NCI-H2196 treated with DMSO at 0.1 percent for 48 hours (cell line): Measurements from ENCODE around the gene CYLD.
A peak's percentile ranks its signal among the peaks of the same experiment; 100 is the strongest.

Source experiments
- DNase-seq: peaks from one replicate; lab custom pipeline; 2025; ENCODE audit not compliant: unreplicated experiment; lab: John Stamatoyannopoulos, UW

The CYLD gene

GRCh38 chr16:50741781-50742575, at the start of gene CYLD:
CYLD (plus strand) TSS chr16:50742086; CDS start chr16:50749699, 7,613 bp downstream.
- peak; percentile 90 for DNase-seq

GRCh38 chr16:50692644-50692998, 49.3 kb upstream of the CYLD start:
- no peak for DNase-seq

DNA sequence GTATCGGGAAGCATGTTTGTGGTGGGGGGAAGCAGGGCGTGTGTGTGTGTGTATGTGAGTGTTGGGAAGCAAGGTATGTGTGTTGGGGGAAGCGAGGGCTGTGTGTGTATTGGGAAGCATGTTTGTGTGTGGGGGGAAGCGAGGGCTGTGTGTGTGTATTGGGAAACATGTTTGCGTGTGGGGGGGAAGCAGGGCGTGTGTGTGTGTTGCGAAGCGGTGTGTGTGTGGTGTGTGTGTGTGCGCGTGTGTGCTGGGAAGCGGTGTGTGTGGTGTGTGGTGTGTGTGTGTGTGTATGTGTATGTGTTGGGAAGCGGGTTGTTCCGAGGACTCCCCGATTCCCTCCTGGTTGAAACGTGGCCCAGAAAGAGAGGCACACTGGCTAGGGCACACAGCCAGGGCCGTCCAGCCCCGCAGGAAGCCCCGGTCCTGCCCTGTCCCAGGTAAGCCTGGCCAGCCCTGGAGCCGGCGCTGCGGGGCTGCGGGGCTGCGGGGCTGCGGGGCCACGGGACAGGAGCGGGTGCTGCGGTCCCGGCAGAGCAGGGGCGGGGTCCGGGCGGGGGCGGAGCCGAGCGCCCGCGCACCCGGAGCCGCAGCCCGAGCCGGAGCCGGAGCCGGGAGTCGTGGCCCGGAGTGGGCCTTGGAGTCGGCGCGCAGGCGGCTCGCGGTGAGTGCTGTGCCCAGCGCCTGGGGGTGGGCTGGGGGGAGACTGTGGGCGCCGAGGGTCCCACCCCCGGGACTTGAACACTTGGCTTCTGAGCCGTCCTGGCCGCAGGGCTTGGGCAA, 48.7 kb upstream of the CYLD start, which contains the start of gene NOD2:
TSS of gene NOD2 (plus strand) at position 608 of the 783 bp plus-strand sequence. CDS start 5,890 bp downstream, outside the sequence.
- DNase-seq, result no peak

DNA sequence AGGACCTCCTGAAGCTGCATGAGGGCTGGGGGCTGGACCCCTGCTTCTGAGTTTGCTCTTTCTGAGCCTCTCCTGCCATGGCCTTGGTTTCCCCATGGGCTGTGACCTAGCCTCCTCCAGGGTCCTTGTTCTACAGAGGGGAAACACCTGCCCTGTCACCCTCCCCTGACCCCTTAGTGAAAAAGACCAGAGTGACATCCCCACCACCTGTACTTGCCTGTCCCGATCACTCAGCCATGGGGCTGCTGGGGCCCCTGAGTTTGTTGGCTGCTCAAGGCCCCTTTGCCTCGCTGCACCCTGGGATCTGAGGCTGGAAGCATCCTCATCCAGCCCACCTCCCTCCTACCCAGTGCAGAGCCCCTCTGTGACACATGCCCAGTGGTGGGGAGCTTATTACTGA, 47.7 kb upstream of the CYLD start:
- DNase-seq, result no peak

- DNase-seq, result no peak
Observed at GRCh38 chr16:50695017-50696000, 46.6 kb upstream of the CYLD start.

DNA sequence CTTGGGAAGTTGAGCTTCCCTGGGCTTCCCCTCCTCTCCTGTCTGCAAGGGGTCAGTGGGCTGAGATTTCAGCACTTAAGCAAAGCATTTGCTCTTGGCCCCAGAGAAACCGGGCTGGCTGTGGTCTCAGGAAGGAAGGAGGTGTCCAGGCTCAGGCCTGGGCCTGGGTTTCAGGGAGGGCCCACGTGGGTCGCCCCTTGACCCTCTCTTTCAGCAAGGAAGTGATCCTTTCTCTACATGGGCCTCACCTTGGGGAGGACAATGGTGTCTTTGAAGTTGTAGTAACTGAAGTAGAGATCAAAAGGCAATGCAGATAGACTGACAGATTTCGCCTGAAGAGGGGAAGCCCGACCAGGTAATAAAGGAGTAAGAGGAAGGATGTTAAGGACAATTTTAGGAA, 45.8 kb upstream of the CYLD start:
- no peak for DNase-seq

- DNase-seq, result no peak
Observed at GRCh38 chr16:50696575-50697420, 45.1 kb upstream of the CYLD start.

- no peak for DNase-seq
Observed at GRCh38 chr16:50697421-50697715, 44.5 kb upstream of the CYLD start.

DNA sequence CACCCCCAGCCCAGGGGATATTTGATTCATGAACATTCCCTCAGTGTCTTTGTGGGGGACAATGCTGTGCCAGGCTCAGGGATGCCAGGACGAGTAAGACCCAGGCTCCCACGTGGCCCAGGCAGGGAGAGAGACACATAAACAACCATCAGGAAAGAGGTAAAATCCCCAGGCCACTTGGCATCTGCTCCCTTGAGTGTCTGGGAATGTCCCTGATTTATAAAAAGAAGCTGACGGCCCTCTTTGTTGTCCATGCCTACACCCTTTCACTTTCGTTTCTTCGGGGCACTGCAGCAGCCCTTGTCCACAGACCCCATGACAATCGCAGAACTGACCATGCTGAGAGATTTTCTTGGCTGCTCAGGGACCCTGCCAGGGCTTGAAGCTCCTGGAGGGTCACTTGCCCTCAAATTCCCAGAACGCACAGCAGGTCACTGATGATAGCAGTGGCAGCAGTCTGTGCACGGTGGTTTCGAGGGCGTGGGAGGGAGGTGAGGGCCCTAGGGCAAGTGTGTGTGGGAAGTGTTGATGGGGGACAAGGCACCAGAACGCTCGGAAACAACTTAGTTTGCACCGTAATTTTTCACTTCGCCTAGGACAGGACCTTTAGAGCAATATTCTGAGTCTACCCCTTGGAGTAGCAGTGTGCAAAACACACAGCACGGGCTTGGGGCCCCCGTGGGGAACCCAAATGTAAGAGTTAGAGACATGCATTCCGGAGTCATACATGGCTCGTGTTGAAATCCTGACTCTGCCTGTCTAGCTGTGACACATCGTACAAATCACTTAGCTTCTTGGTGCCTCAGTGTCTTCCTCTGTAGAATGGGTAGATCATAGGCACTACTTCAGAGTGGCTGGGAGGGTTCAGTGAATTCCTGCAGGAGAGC, 43.8 kb upstream of the CYLD start:
- DNase-seq, result no peak

- no peak for DNase-seq
Observed at GRCh38 chr16:50699326-50700159, 42.3 kb upstream of the CYLD start.

DNA sequence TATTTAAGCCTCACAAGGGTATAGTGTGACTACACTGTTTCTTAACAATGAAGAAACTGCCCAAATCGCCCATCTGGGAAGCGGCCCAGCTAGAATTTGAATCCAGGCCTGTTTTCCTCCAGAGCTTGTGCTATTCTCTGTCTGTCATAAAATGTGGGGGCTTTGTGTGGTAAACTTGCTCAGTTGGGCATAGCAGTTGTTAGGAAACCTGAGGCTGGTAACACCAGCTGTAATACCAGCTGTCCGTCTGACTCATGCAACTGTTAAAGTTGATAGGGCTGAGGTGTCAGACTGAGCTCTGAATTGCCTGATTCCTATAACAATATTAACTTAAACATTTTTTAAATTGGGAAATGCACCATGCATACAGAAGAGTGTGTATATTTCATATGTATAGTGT, 39.2 kb upstream of the CYLD start:
- DNase-seq, result no peak

- no peak for DNase-seq
Observed at GRCh38 chr16:50704245-50704644, 37.6 kb upstream of the CYLD start.

GRCh38 chr16:50705436-50706110, 36.3 kb upstream of the CYLD start:
- no peak for DNase-seq

GRCh38 chr16:50706250-50706649, 35.6 kb upstream of the CYLD start:
- DNase-seq, result no peak

DNA sequence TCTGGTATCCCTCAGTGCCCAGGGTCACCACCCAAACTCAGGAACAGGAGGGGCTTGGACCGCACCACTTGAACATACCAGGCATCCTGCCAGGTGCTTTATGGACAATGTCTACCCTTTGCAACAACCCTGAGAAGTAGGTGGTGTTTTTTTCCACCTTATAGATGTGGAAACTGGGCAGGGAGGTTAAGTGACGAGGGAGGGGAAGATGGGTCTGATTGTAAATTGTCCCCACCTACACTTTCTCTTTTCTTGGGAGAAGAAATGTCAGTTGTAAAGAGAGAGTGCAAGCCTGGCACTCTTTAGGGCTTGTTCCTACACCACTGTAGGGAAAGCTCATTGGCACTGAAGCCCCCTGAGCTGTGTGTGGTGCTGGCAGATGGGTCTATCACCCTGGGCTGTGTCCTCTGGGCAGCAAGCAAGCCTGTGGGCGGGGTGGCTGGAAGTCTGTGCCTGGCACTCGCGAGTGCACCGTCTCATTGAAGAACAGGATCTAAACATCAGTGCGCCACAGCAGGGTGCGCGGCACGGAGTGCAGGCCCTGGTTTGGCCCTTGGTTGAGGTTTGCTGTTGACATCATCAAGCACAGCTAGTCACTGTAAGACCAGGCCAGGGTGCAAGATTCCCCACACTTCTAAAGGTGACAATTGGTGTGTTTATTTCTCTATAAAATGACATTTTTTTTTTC, 33.4 kb upstream of the CYLD start:
- no peak for DNase-seq

GRCh38 chr16:50709061-50709684, 32.7 kb upstream of the CYLD start:
- no peak for DNase-seq

GRCh38 chr16:50709980-50710379, 31.9 kb upstream of the CYLD start:
- DNase-seq, result no peak
